IMR-90 (cell line): ENCODE results near the gene GRIK5. TPM values are rescaled to one million over a fixed set of nuclear protein-coding genes. Genes with fewer than 3 reads are reported as not detected.

Source experiments
- ATAC-seq: fragments of 200-7000 bp; cut with Tn5 transposase; 2 replicates; pipeline ENCODE4 v1.9.1; 2020; ENCODE audit warnings: low read depth, mild to moderate bottlenecking, moderate library complexity
- BruUV-seq: library from RNA; stranded (reverse); fragments of 400-500 nt; replicated peaks from 2 replicates; lab custom pipeline; 2021; lab: Mats Ljungman, UMichigan
- CTCF ChIA-PET: fragments of 300-600 bp; formaldehyde crosslinking; extraction: SDS; loops from one replicate; lab custom pipeline; 2021; ENCODE audit warnings: antibody characterized with exemption; lab: Yijun Ruan, JAX
- POLR2A ChIA-PET: fragments of 300-600 bp; sonication (Branson Sonifier 250); formaldehyde crosslinking; loops from one replicate; lab custom pipeline; 2022; ENCODE audit warnings: antibody characterized with exemption; ENCODE audit not compliant: unreplicated experiment; lab: Charles Lee
- DNase-seq: peaks from one replicate; pipeline ENCODE4 v3.0.0; 2013
- H2AFZ ChIP-seq: replicated peaks from 2 replicates; pipeline ENCODE3; 2013; ENCODE audit warnings: low read length, mild to moderate bottlenecking; ENCODE audit not compliant: poor library complexity
- H2AK5ac ChIP-seq: 2 replicates; pipeline ENCODE4 v1.6.1; 2013; ENCODE audit warnings: low read depth, low read length, inconsistent platforms
- H2AK9ac ChIP-seq: replicated peaks from 2 replicates; pipeline ENCODE3; 2013; ENCODE audit warnings: mild to moderate bottlenecking, low read depth, low read length, moderate library complexity; ENCODE audit not compliant: poor library complexity
- H2BK120ac ChIP-seq: 2 replicates; pipeline ENCODE4 v1.6.1; 2013; ENCODE audit warnings: low read depth, low read length, inconsistent platforms
- H2BK15ac ChIP-seq: 3 replicates; pipeline ENCODE4 v1.6.1; 2013; ENCODE audit warnings: low read depth, low read length, inconsistent platforms
- H2BK20ac ChIP-seq: 2 replicates; pipeline ENCODE4 v1.6.1; 2013; ENCODE audit warnings: low read depth, mild to moderate bottlenecking, inconsistent platforms, low read length, moderate library complexity
- H2BK5ac ChIP-seq: 2 replicates; pipeline ENCODE4 v1.6.1; 2013; ENCODE audit warnings: mild to moderate bottlenecking, low read depth, low read length, inconsistent platforms; ENCODE audit not compliant: poor library complexity, severe bottlenecking
- H3K14ac ChIP-seq: replicated peaks from 2 replicates; pipeline ENCODE4 v1.6.1; 2013; ENCODE audit warnings: low read depth, low read length, inconsistent platforms
- H3K18ac ChIP-seq: 2 replicates; pipeline ENCODE4 v1.6.1; 2013; ENCODE audit warnings: low read depth, low read length, control low read depth
- H3K23ac ChIP-seq: 2 replicates; pipeline ENCODE4 v1.6.1; 2013; ENCODE audit warnings: low read depth, low read length, inconsistent platforms
- H3K27ac ChIP-seq: 2 replicates; pipeline ENCODE4 v1.5.1; 2013; ENCODE audit warnings: mild to moderate bottlenecking, control low read depth, low read length; ENCODE audit not compliant: insufficient read depth
- H3K27me3 ChIP-seq: 2 replicates; pipeline ENCODE4 v1.6.1; 2013; ENCODE audit warnings: low read length; ENCODE audit not compliant: control insufficient read depth, insufficient read depth
- H3K36me3 ChIP-seq: 2 replicates; pipeline ENCODE4 v1.6.1; 2013; ENCODE audit warnings: low read length, mixed read lengths; ENCODE audit not compliant: control insufficient read depth, insufficient read depth
- H3K4ac ChIP-seq: 2 replicates; pipeline ENCODE4 v1.6.1; 2013; ENCODE audit warnings: low read depth, low read length, inconsistent platforms
- H3K4me1 ChIP-seq: 2 replicates; pipeline ENCODE4 v1.6.1; 2013; ENCODE audit warnings: low read length, mixed read lengths; ENCODE audit not compliant: control insufficient read depth, insufficient read depth
- H3K4me2 ChIP-seq: 2 replicates; pipeline ENCODE4 v1.6.1; 2013; ENCODE audit warnings: low read depth, mild to moderate bottlenecking, control low read depth, low read length, moderate library complexity
- H3K4me3 ChIP-seq: 2 replicates; pipeline ENCODE4 v1.5.1; 2013; ENCODE audit warnings: low read depth, mild to moderate bottlenecking, control low read depth, low read length, moderate library complexity; ENCODE audit not compliant: insufficient read depth
- H3K56ac ChIP-seq: 2 replicates; pipeline ENCODE4 v1.6.1; 2013; ENCODE audit warnings: low read length, inconsistent platforms; ENCODE audit not compliant: insufficient read depth; ENCODE audit errors: extremely low read depth
- H3K79me1 ChIP-seq, 2 experiments: 2 replicates each; pipeline ENCODE4 v1.6.1; 2013; ENCODE audit warnings: low read length in 2 of 2, inconsistent platforms in 1 of 2, low read depth in 1 of 2
- H3K9ac ChIP-seq: 2 replicates; pipeline ENCODE4 v1.6.1; 2013; ENCODE audit warnings: low read depth, low read length, control low read depth
- H3K9me1 ChIP-seq: 2 replicates; pipeline ENCODE4 v1.6.1; 2013; ENCODE audit warnings: low read length, inconsistent platforms; ENCODE audit not compliant: insufficient read depth
- H3K9me3 ChIP-seq: 2 replicates; pipeline ENCODE4 v1.6.1; 2013; ENCODE audit warnings: low read length; ENCODE audit not compliant: control insufficient read depth, insufficient read depth
- H4K20me1 ChIP-seq: 2 replicates; pipeline ENCODE4 v1.6.1; 2013; ENCODE audit warnings: low read length, inconsistent platforms; ENCODE audit not compliant: insufficient read depth
- H4K5ac ChIP-seq: 2 replicates; pipeline ENCODE4 v1.6.1; 2013; ENCODE audit warnings: mild to moderate bottlenecking, low read depth, low read length, control low read depth
- H4K8ac ChIP-seq, 2 experiments: 2 replicates each; pipeline ENCODE4 v1.6.1; 2013; ENCODE audit warnings: low read depth in 2 of 2, low read length in 2 of 2, control low read depth in 1 of 2, inconsistent platforms in 1 of 2
- H4K91ac ChIP-seq: 2 replicates; pipeline ENCODE4 v1.6.1; 2013; ENCODE audit warnings: low read depth, low read length, inconsistent platforms; ENCODE audit not compliant: insufficient read depth
- BHLHE40 ChIP-seq: fragments of 150-350 bp; IDR thresholded peaks from 2 replicates; pipeline ENCODE4 v1.6.1; 2016; ENCODE audit warnings: mild to moderate bottlenecking, low read depth, low read length
- CEBPB ChIP-seq: IDR thresholded peaks from 2 replicates; pipeline ENCODE4 v1.6.1; 2012; ENCODE audit warnings: low read depth, low read length, improper control_type of control experiment
- CHD1 ChIP-seq: IDR thresholded peaks from 2 replicates; pipeline ENCODE4 v1.6.1; 2012; ENCODE audit warnings: low read depth, low read length, improper control_type of control experiment
- CTCF ChIP-seq: conservative IDR thresholded peaks from 2 replicates; pipeline ENCODE4 v1.5.1; 2012; ENCODE audit warnings: mild to moderate bottlenecking, low read depth, low read length, improper control_type of control experiment
- ELK1 ChIP-seq: fragments of 150-350 bp; IDR thresholded peaks from 2 replicates; pipeline ENCODE4 v1.6.1; 2016; ENCODE audit warnings: low read depth, mild to moderate bottlenecking, low read length, moderate library complexity, borderline replicate concordance
- FOS ChIP-seq: fragments of 150-350 bp; IDR thresholded peaks from 2 replicates; pipeline ENCODE4 v1.6.1; 2016; ENCODE audit warnings: low read depth, low read length
- MAFK ChIP-seq: IDR thresholded peaks from 2 replicates; pipeline ENCODE4 v1.6.1; 2012; ENCODE audit warnings: low read depth, low read length, improper control_type of control experiment
- MAZ ChIP-seq: IDR thresholded peaks from 2 replicates; pipeline ENCODE4 v1.6.1; 2012; ENCODE audit warnings: low read depth, mild to moderate bottlenecking, low read length, improper control_type of control experiment, moderate library complexity, borderline replicate concordance
- MXI1 ChIP-seq: IDR thresholded peaks from 2 replicates; pipeline ENCODE4 v1.6.1; 2012; ENCODE audit warnings: low read depth, mild to moderate bottlenecking, low read length, moderate library complexity, borderline replicate concordance
- NFE2L2 ChIP-seq: fragments of 150-350 bp; IDR thresholded peaks from 2 replicates; pipeline ENCODE4 v1.6.1; 2016; ENCODE audit warnings: low read depth, mild to moderate bottlenecking, low read length
- POLR2A ChIP-seq: IDR thresholded peaks from 2 replicates; pipeline ENCODE4 v1.6.1; 2012; ENCODE audit warnings: mild to moderate bottlenecking, low read depth, low read length
- RAD21 ChIP-seq: IDR thresholded peaks from 2 replicates; pipeline ENCODE4 v1.6.1; 2012; ENCODE audit warnings: low read length, improper control_type of control experiment
- RCOR1 ChIP-seq: IDR thresholded peaks from 2 replicates; pipeline ENCODE4 v1.6.1; 2012; ENCODE audit warnings: mild to moderate bottlenecking, low read length, improper control_type of control experiment; ENCODE audit not compliant: insufficient replicate concordance
- RFX5 ChIP-seq: IDR thresholded peaks from 2 replicates; pipeline ENCODE4 v1.8.0; 2012; ENCODE audit warnings: low read depth, mild to moderate bottlenecking, low read length, moderate library complexity
- SMC3 ChIP-seq: fragments of 150-350 bp; IDR thresholded peaks from 2 replicates; pipeline ENCODE4 v1.6.1; 2016; ENCODE audit warnings: low read depth, mild to moderate bottlenecking, antibody characterized with exemption, low read length, moderate library complexity
- USF2 ChIP-seq: fragments of 150-350 bp; IDR thresholded peaks from 2 replicates; pipeline ENCODE4 v1.6.1; 2017; ENCODE audit warnings: mild to moderate bottlenecking, antibody characterized with exemption, low read length, low read depth
- WGBS, 2 experiments: methylation state at CpG; one replicate each; pipeline versions ENCODE4 v1.1.5 to v1.1.7; 2013; ENCODE audit warnings: missing lambda C conversion rate in 2 of 2; ENCODE audit not compliant: insufficient read length in 1 of 2; ENCODE audit errors: extremely low coverage in 2 of 2; 5-methylcytosine and 5-hydroxymethylcytosine counted together
- dilution Hi-C: fragments of 300-500 bp; cut with HindIII; formaldehyde crosslinking; loops from one replicate; pipeline ENCODE4 v1.14.3; 2018; ENCODE audit warnings: low sequenced_read_pairs; ENCODE audit not compliant: unreplicated experiment
- in situ Hi-C: fragments of 300-500 bp; cut with MboI; formaldehyde crosslinking; loops from 3 replicates; pipeline ENCODE4 v1.14.3; 2019; ENCODE audit warnings: low sequenced_read_pairs, inconsistent platforms, mixed read lengths
- intact Hi-C: fragments of 100-400 bp; cut with micrococcal nuclease; formaldehyde crosslinking; loops from 2 replicates; pipeline ENCODE4 v1.10.0; 2022
- polyA plus RNA-seq, 3 experiments: library from polyadenylated mRNA; depleted of rRNA; stranded (reverse); fragments of >200 nt; gene quantifications; 2 replicates each; pipeline ENCODE4 v1.2.3, GENCODE V29; 2012; ENCODE audit warnings: low replicate concordance in 1 of 3
- total RNA-seq: library from RNA; depleted of rRNA; stranded (reverse); fragments of >200 nt; gene quantifications from 2 replicates; pipeline ENCODE4 v1.2.3, GENCODE V29; 2012

GRIK5 gene
- total and polyA plus RNA-seq, 2 of the 4 experiments (the other 2 are of a cell fraction): 0.10 TPM; not detected in 1

- ChIA-PET CTCF (no interaction called here), POLR2A (no interaction called here)
- no TSS peak for BruUV-seq
- no peak overlapping the region for H2BK20ac ChIP-seq
- 50% methylated on average over 2 of the region's 15 CpGs; no CpG with 5 or more reads in 1 of the 2 experiments for WGBS, 2 experiments
- in situ Hi-C loops: no loop called here
- peaks cover 2% of the 10 kb centered on the region; the same call in 1 of the 2 replicates for H3K4me1 ChIP-seq
- H3K27ac ChIP-seq: no peak overlapping the region
- H3K4me3 ChIP-seq: no peak overlapping the region
- no peak overlapping the region for H3K18ac ChIP-seq
- no peaks in the 10 kb centered on the region for H3K79me1 ChIP-seq
- ATAC-seq: no peak
- no peak overlapping the region for H3K56ac ChIP-seq
- H2BK5ac ChIP-seq: no peak overlapping the region
- no peak overlapping the region for H3K23ac ChIP-seq
- DNase-seq: no peak
- no peak overlapping the region for H2AK9ac ChIP-seq
- H4K20me1 ChIP-seq: no peaks in the 10 kb centered on the region
- no peak for TF ChIP-seq MXI1
- TF ChIP-seq SMC3: no peak
- TF ChIP-seq RAD21: no peak
- no peak for TF ChIP-seq MAZ
- no peak for TF ChIP-seq CHD1
- no peak for TF ChIP-seq MAFK
- TF ChIP-seq RCOR1: no peak
- TF ChIP-seq BHLHE40: no peak
- no peak for TF ChIP-seq USF2
- no peak for TF ChIP-seq CTCF
- TF ChIP-seq FOS: no peak
- TF ChIP-seq CEBPB: no peak
- no peak for TF ChIP-seq NFE2L2
- no peak for TF ChIP-seq ELK1
- no peak for TF ChIP-seq POLR2A
- TF ChIP-seq RFX5: no peak
- H4K8ac ChIP-seq: no peak overlapping the region
- no peak overlapping the region for H3K4me2 ChIP-seq
- intact Hi-C loops: no loop called here
- no peaks in the 10 kb centered on the region; the same call in 1 of the 2 replicates for H3K27me3 ChIP-seq
- H2AK5ac ChIP-seq: no peak overlapping the region
- no peak overlapping the region for H2BK120ac ChIP-seq
- no peak overlapping the region for H3K14ac ChIP-seq
- no peaks in the 10 kb centered on the region for H3K9me1 ChIP-seq
- dilution Hi-C loops: no loop called here
- no peak overlapping the region for H3K4ac ChIP-seq
- no peaks in the 10 kb centered on the region for H3K36me3 ChIP-seq
- no peak overlapping the region for H2BK15ac ChIP-seq
- no peak overlapping the region for H4K5ac ChIP-seq
- H2AFZ ChIP-seq: peak overlapping the region; percentile 16
- H3K9ac ChIP-seq: no peak overlapping the region
- no peaks in the 10 kb centered on the region for H3K9me3 ChIP-seq
- H4K91ac ChIP-seq: no peak overlapping the region
Measured at GRCh38 chr19:42096255-42096837, 26.3 kb upstream of the GRIK5 start.
